ENCODE measurements around the gene CDCA4.

Gene CDCA4

DNA sequence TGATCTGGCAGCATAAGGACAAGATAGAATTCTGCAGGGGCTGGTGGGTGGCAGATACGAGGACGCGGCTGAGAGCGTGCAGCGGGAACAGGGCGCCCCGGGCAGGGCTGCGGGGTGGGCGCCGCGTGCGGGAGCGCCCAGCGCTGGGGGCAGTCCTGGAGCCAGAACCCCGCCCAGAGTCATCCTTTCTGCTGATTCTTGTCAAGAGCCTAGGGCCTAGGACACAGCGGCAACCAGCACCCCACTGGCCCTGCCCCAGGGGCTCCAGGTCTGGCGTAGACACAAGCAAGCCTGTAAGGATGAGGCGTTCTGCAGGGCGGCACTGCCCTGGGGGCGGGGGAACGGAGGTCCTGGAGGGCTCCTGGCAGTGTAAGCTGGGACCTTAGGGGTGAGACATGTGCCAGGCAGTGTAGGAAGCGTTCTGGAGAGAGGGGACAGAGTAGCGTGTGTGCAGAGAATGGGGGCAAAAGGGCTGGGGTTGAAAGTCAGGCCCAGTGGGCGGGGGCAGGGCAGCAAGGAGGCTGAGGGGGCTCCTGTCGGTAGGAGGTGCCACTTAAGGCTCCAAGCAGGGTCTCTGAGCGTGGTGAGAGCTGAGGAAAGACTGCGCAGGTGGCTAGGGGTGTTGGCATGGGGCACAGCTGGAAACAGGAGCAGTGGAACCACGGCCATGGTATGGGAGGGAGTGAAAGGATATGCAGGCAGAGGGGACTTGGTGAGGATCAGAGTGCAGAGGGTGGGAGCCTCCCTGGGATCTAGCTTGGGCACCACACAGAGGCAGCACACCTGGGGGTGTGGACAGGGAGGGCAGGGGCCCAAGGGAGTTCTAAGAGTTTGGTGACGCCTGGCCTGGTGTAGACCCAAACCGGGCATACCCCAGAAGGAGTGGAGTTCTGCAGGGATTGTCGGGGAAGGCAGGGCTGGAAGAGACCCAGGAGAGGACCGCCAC lies 41.9 kb downstream of the CDCA4 start:
- Histone ChIP-seq H3K36me3 (no peaks in the 10 kb centered on the region), H3K27ac (no peak overlapping the region; the same call in 1 of the 2 replicates), H3K4me3 (ENCODE audit: low read depth, low read length) (peak overlapping the region; percentile 55), H3K9me3 (ENCODE audit: severe bottlenecking) (no peaks in the 10 kb centered on the region), H3K27me3 (ENCODE audit: insufficient read depth, low read depth, severe bottlenecking) (no peaks in the 10 kb centered on the region)
- DNase-seq: no peak
- TF ChIP-seq, protein P1, sequence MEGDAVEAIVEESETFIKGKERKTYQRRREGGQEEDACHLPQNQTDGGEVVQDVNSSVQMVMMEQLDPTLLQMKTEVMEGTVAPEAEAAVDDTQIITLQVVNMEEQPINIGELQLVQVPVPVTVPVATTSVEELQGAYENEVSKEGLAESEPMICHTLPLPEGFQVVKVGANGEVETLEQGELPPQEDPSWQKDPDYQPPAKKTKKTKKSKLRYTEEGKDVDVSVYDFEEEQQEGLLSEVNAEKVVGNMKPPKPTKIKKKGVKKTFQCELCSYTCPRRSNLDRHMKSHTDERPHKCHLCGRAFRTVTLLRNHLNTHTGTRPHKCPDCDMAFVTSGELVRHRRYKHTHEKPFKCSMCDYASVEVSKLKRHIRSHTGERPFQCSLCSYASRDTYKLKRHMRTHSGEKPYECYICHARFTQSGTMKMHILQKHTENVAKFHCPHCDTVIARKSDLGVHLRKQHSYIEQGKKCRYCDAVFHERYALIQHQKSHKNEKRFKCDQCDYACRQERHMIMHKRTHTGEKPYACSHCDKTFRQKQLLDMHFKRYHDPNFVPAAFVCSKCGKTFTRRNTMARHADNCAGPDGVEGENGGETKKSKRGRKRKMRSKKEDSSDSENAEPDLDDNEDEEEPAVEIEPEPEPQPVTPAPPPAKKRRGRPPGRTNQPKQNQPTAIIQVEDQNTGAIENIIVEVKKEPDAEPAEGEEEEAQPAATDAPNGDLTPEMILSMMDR (IDR thresholded peaks at IDR 0.05; ENCODE audit: low read depth, low read length): no peak

GRCh38 chr14:104977681-104978653 lies 42.9 kb downstream of the CDCA4 start, which contains the start of gene AHNAK2:
TSS of gene AHNAK2 (minus strand) at chr14:104978374. CDS start at chr14:104978237, 137 bp downstream.
- Histone ChIP-seq H3K36me3 (no peaks in the 10 kb centered on the region), H3K27me3 (ENCODE audit: insufficient read depth, low read depth, severe bottlenecking) (no peaks in the 10 kb centered on the region), H3K9me3 (ENCODE audit: severe bottlenecking) (no peaks in the 10 kb centered on the region), H3K4me3 (ENCODE audit: low read depth, low read length) (peak within 1 kb of the TSS; percentile 55), H3K27ac (no peak within 1 kb of the TSS; the same call in none of the 2 replicates)
- DNase-seq: peak; percentile 90
- TF ChIP-seq, protein P1 (IDR thresholded peaks at IDR 0.05; ENCODE audit: low read depth, low read length): no peak

DNA sequence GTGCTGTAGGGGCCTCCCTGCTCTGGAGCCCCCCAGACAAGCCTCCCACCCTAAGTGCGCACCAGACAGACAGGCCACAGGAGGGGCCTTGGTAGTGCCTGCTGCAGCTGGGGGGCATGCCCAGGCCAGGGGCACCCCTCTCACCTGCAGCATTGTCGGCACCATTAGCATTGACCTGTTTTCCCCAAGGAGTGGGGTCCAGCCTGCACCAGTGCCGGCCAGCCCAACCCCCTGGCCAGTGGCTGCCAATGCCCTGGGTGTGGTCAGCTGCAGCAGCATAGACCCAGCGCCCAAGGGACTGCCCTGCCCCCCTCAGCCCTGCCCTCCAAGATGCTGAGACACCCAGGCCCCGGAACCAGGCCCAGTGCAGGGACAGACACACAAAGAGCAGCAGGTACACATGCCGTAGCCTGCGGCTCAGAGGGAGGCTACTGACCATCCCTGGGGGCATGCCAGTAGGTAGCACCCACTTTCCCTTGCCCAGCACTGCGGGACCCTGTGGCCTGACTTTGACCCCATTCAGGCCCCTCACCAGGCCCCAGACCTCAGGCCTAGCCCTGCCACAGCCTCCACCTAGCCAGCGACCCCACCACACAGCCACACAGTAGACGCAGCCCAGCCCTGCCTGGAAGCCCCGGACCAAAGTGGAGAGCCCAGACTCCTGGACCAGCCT lies 43.7 kb downstream of the CDCA4 start:
- Histone ChIP-seq H3K27me3 (ENCODE audit: insufficient read depth, low read depth, severe bottlenecking) (no peaks in the 10 kb centered on the region), H3K36me3 (no peaks in the 10 kb centered on the region), H3K27ac (no peak overlapping the region), H3K9me3 (ENCODE audit: severe bottlenecking) (no peaks in the 10 kb centered on the region), H3K4me3 (ENCODE audit: low read depth, low read length) (peak overlapping the region; percentile 51)
- TF ChIP-seq, protein P1 (IDR thresholded peaks at IDR 0.05; ENCODE audit: low read depth, low read length): no peak
- no peak for DNase-seq

DNA sequence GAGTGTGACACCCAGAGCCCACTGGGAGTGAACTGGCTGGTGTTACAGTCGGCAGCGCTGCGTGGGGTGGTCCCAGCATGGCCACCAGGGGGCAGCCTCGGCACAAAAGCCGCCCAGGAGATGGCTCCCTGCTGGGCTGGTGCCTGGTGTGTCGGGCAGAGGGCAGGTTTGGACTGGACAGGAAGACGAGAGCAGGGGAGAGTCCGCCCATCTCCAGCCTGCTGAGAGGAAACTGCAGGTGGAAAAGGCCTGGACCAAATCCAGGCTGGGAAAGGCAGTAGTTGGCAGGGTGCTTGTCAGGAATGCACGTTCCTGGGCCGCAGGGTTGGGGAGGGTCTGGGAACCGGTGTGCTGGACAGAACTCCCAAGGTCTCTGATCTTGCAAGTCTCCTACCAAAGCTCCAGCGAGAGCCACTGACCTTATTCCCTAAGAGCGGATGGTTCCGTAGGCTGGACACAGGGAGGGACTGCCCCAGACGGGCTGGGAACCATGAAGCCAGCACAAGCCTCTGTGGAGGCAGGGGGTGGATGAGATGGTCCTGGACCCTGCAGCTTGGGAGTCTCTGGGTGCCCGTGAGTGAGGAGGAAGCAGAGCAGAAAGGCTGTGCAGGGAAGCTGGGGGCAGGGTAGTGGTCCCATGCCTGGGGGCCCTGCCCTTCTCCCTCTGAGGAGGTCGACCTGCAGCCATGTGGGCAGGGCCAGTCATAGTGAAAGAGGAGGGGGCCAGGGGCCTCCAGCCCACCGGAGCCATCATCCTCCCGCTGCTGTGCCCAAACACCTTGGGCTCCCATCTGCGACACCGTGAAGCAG lies 44.5 kb downstream of the CDCA4 start:
- peak; percentile 88 for DNase-seq
- no peak overlapping the region for H3K27ac ChIP-seq
- TF ChIP-seq, protein P1 (IDR thresholded peaks at IDR 0.05; ENCODE audit: low read depth, low read length): peak; percentile 97
- H3K4me3 ChIP-seq (ENCODE audit: low read depth, low read length): no peak overlapping the region
- H3K9me3 ChIP-seq (ENCODE audit: severe bottlenecking): no peaks in the 10 kb centered on the region
- H3K36me3 ChIP-seq: no peaks in the 10 kb centered on the region
- no peaks in the 10 kb centered on the region for H3K27me3 ChIP-seq (ENCODE audit: insufficient read depth, low read depth, severe bottlenecking)

Measured in WERI-Rb-1 (cell line).